H9 (cell line): ENCODE data around the gene SDK1. TPM values are rescaled to one million over a fixed set of nuclear protein-coding genes. Genes with fewer than 3 reads are reported as not detected.

ENCODE experiments used
- DNase-seq: peaks from one replicate; pipeline ENCODE4 v3.0.0-alpha.2; 2017
- H2AFZ ChIP-seq: one replicate; pipeline ENCODE4 v1.6.1; 2013; ENCODE audit warnings: mild to moderate bottlenecking, low read length, control low read depth, moderate library complexity
- H2AK5ac ChIP-seq: 2 replicates; pipeline ENCODE4 v1.6.1; 2013; ENCODE audit warnings: low read length, control low read depth, mixed read lengths; ENCODE audit not compliant: insufficient read length
- H2BK120ac ChIP-seq: one replicate; pipeline ENCODE4 v1.6.1; 2013; ENCODE audit warnings: low read depth, mild to moderate bottlenecking, low read length, control low read depth, inconsistent platforms; ENCODE audit not compliant: poor library complexity, severe bottlenecking
- H2BK12ac ChIP-seq: 2 replicates; pipeline ENCODE4 v1.6.1; 2013; ENCODE audit warnings: low read length, control low read depth, mixed read lengths, low read depth; ENCODE audit not compliant: insufficient read length
- H2BK15ac ChIP-seq: 2 replicates; pipeline ENCODE4 v1.6.1; 2013; ENCODE audit warnings: low read depth, low read length, control low read depth
- H2BK20ac ChIP-seq: one replicate; pipeline ENCODE4 v1.6.1; 2013; ENCODE audit warnings: low read depth, mild to moderate bottlenecking, low read length, control low read depth, inconsistent platforms; ENCODE audit not compliant: poor library complexity, severe bottlenecking
- H2BK5ac ChIP-seq: 2 replicates; pipeline ENCODE4 v1.6.1; 2013; ENCODE audit warnings: low read length, control low read depth, mixed read lengths; ENCODE audit not compliant: insufficient read length
- H3K14ac ChIP-seq: 2 replicates; pipeline ENCODE4 v1.6.1; 2013; ENCODE audit warnings: low read length, control low read depth; ENCODE audit not compliant: insufficient read depth
- H3K18ac ChIP-seq: 2 replicates; pipeline ENCODE4 v1.6.1; 2013; ENCODE audit warnings: low read depth, mild to moderate bottlenecking, mixed read lengths, low read length, control low read depth; ENCODE audit not compliant: insufficient read length
- H3K23ac ChIP-seq: 2 replicates; pipeline ENCODE4 v1.6.1; 2013; ENCODE audit warnings: low read length, control low read depth, mixed read lengths, low read depth; ENCODE audit not compliant: insufficient read length
- H3K23me2 ChIP-seq: 2 replicates; pipeline ENCODE4 v1.6.1; 2013; ENCODE audit warnings: low read depth, mild to moderate bottlenecking, mixed read lengths, low read length, control low read depth; ENCODE audit not compliant: insufficient read length, poor library complexity, severe bottlenecking
- H3K27ac ChIP-seq: 2 replicates; pipeline ENCODE4 v1.5.1; 2013; ENCODE audit warnings: low read length, control low read depth, mixed read lengths, low read depth; ENCODE audit not compliant: insufficient read length
- H3K27me3 ChIP-seq: 2 replicates; pipeline ENCODE4 v1.6.1; 2013; ENCODE audit warnings: low read length, control low read depth, inconsistent platforms; ENCODE audit not compliant: insufficient read depth
- H3K4ac ChIP-seq: 2 replicates; pipeline ENCODE4 v1.6.1; 2013; ENCODE audit warnings: low read depth, mild to moderate bottlenecking, control low read depth, inconsistent platforms, low read length, moderate library complexity
- H3K4me1 ChIP-seq: 2 replicates; pipeline ENCODE4 v1.6.1; 2013; ENCODE audit warnings: low read length, control low read depth, inconsistent platforms; ENCODE audit not compliant: insufficient read depth
- H3K4me2 ChIP-seq: 2 replicates; pipeline ENCODE4 v1.6.1; 2013; ENCODE audit warnings: low read length, control low read depth, mixed read lengths; ENCODE audit not compliant: insufficient read length, insufficient read depth
- H3K56ac ChIP-seq: 2 replicates; pipeline ENCODE4 v1.6.1; 2013; ENCODE audit warnings: low read depth, mild to moderate bottlenecking, mixed read lengths, low read length, control low read depth; ENCODE audit not compliant: insufficient read length
- H3K79me1 ChIP-seq: 2 replicates; pipeline ENCODE4 v1.6.1; 2013; ENCODE audit warnings: low read depth, mild to moderate bottlenecking, moderate library complexity, low read length, control low read depth, inconsistent platforms; ENCODE audit not compliant: insufficient read depth, poor library complexity, severe bottlenecking
- H3K79me2 ChIP-seq: 2 replicates; pipeline ENCODE4 v1.6.1; 2013; ENCODE audit warnings: low read length, control low read depth, inconsistent platforms; ENCODE audit not compliant: insufficient read depth
- H3K9ac ChIP-seq: 2 replicates; pipeline ENCODE4 v1.6.1; 2013; ENCODE audit warnings: low read length, control low read depth, mixed read lengths; ENCODE audit not compliant: insufficient read length; ENCODE audit errors: extremely low read depth
- H3K9me3 ChIP-seq: one replicate; pipeline ENCODE4 v1.6.1; 2013; ENCODE audit warnings: low read depth, low read length, inconsistent platforms; ENCODE audit not compliant: control insufficient read depth
- H3T11ph ChIP-seq: one replicate; pipeline ENCODE4 v1.6.1; 2013; ENCODE audit warnings: mild to moderate bottlenecking, low read length, control low read depth, inconsistent platforms
- H4K20me1 ChIP-seq: one replicate; pipeline ENCODE4 v1.6.1; 2013; ENCODE audit not compliant: control insufficient read depth, insufficient read length, insufficient read depth
- H4K5ac ChIP-seq: 2 replicates; pipeline ENCODE4 v1.6.1; 2013; ENCODE audit warnings: low read depth, mild to moderate bottlenecking, mixed read lengths, low read length, control low read depth; ENCODE audit not compliant: insufficient read length
- H4K8ac ChIP-seq: replicated peaks from 2 replicates; pipeline ENCODE4 v1.6.1; 2013; ENCODE audit warnings: low read length, control low read depth, mixed read lengths, low read depth; ENCODE audit not compliant: insufficient read length
- H4K91ac ChIP-seq: 2 replicates; pipeline ENCODE4 v1.6.1; 2013; ENCODE audit warnings: low read depth, mild to moderate bottlenecking, moderate library complexity, mixed read lengths, low read length, control low read depth; ENCODE audit not compliant: insufficient read length
- H3K27ac Mint-ChIP-seq, 3 experiments: 2 replicates in 2 of 3; 3 replicates in 1 of 3; pipeline ENCODE4 v1.8.0; 2020 to 2021; ENCODE audit warnings: mixed read lengths in 3 of 3, mild to moderate bottlenecking in 1 of 3, moderate library complexity in 1 of 3
- H3K27me3 Mint-ChIP-seq: 2 replicates; pipeline ENCODE4 v1.8.0; 2021; ENCODE audit warnings: low read depth, mild to moderate bottlenecking, moderate library complexity, mixed read lengths
- H3K36me3 Mint-ChIP-seq, 3 experiments: 2 replicates in 2 of 3; 3 replicates in 1 of 3; pipeline ENCODE4 v1.8.0; 2020 to 2021; ENCODE audit warnings: low read depth in 3 of 3, mixed read lengths in 3 of 3; ENCODE audit not compliant: insufficient read depth in 1 of 3
- H3K4me1 Mint-ChIP-seq, 2 experiments: 2 replicates each; pipeline ENCODE4 v1.8.0; 2020; ENCODE audit warnings: mixed read lengths in 2 of 2
- H3K4me3 Mint-ChIP-seq, 2 experiments: 2 replicates in 1 of 2; 3 replicates in 1 of 2; pipeline ENCODE4 v1.8.0; 2020 to 2021; ENCODE audit warnings: mild to moderate bottlenecking in 2 of 2, mixed read lengths in 2 of 2, moderate library complexity in 1 of 2
- H3K9me3 Mint-ChIP-seq, 2 experiments: 2 replicates in 1 of 2; 3 replicates in 1 of 2; pipeline ENCODE4 v1.8.0; 2020; ENCODE audit warnings: mild to moderate bottlenecking in 2 of 2, mixed read lengths in 2 of 2, moderate library complexity in 1 of 2
- CTCF ChIP-seq: fragments of 200-600 bp; sonication (generic); conservative IDR thresholded peaks from 3 replicates; pipeline ENCODE4 v1.8.0; 2021; ENCODE audit warnings: antibody characterized with exemption, mild to moderate bottlenecking
- WGBS: extraction: QIAGEN DNeasy Blood & Tissue Kit; methylation state at CpG from one replicate; pipeline ENCODE4 v1.1.7; 2013; ENCODE audit warnings: missing lambda C conversion rate, low lambda C conversion rate, mixed read lengths; ENCODE audit not compliant: insufficient read length; ENCODE audit errors: extremely low coverage; 5-methylcytosine and 5-hydroxymethylcytosine counted together
- total RNA-seq: library from RNA; stranded (reverse); gene quantifications from 2 replicates; pipeline ENCODE4 v1.2.1, GENCODE V29; 2021

SDK1 gene
- total RNA-seq, 1 experiment from 2014 or later, result 8.7 TPM

DNA sequence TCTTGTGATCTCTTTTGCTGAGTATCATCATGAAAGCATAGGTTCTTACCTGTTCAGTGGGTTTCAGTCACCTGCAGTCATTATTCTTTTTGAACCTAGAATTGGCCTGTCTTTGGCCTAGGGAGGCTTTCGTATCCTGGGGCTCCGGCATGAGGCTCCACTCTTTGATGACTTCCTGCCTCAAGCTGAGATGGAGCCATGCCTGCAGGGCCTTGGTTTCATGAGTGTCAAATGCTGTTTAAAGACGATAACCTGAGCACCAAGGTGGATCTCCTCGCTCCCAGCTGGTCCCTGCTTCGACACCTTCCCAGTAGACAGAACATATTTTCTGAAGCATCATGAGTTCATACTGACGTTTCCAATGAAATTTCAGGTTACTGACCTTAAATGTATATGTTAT is 783.2 kb downstream of the SDK1 start:
- Histone ChIP-seq H3K4ac (no peak overlapping the region), H2BK12ac (no peak overlapping the region), H4K20me1 (no peaks in the 10 kb centered on the region), H3K79me1 (no peaks in the 10 kb centered on the region), H3K56ac (no peak overlapping the region), H4K91ac (no peak overlapping the region), H3K79me2 (no peaks in the 10 kb centered on the region), H3K14ac (no peak overlapping the region), H2AK5ac (no peak overlapping the region), H4K5ac (no peak overlapping the region), H3K4me2 (no peak overlapping the region), H3K23ac (no peak overlapping the region), H4K8ac (no peak overlapping the region), H2BK15ac (no peak overlapping the region), H2AFZ (no peak overlapping the region), H3T11ph (no peak overlapping the region), H2BK20ac (no peak overlapping the region), H2BK5ac (no peak overlapping the region), H3K18ac (no peak overlapping the region), H3K9me3 (no peaks in the 10 kb centered on the region), H3K27me3 (no peaks in the 10 kb centered on the region), H3K27ac (no peak overlapping the region), H3K23me2 (no peaks in the 10 kb centered on the region), H2BK120ac (no peak overlapping the region), H3K4me1 (peaks cover 3% of the 10 kb centered on the region; the same call in 1 of the 2 replicates), H3K9ac (no peak overlapping the region)
- no peak for TF ChIP-seq CTCF
- Mint-ChIP-seq H3K4me3 (no peak overlapping the region), H3K9me3 (peaks cover 0 to 3% of the 10 kb centered on the region in 2 experiments; a peak in 2 of 5 replicates), H3K27me3 (no peaks in the 10 kb centered on the region), H3K27ac (no peak overlapping the region), H3K4me1 (peaks cover 7 to 10% of the 10 kb centered on the region in 2 experiments), H3K36me3 (no peaks in the 10 kb centered on the region; a peak in 2 of 7 replicates)
- DNase-seq, result no peak
- no CpG with 5 or more reads among the region's 6 CpGs for WGBS
